ENCODE measurements around the gene ADAM15. TPM values are rescaled to one million over a fixed set of nuclear protein-coding genes. Genes with fewer than 3 reads are reported as not detected.
A peak's percentile ranks its signal among the peaks of the same experiment; 100 is the strongest.

The ADAM15 gene
- total RNA-seq, 1 donor from 2014 or later, result 382 TPM

DNA sequence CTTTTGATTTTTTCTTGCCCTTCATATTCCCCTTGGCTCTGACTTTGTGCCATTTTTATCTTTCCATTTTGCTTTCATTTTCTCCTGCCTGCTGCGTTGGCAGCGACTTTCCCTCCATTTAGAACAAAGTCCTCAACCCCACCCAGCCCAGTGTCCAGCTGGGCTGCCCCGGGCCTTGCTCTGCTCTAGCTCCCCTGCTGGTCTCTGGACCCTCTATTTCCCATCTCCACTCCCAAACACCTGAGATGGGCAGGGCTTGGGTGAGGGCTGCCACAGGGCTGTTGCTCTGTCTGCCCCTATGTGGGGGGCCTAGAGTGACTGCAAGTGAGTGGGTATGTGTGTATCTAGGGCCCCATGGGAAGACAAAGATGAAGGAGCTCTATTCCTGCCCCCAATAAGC is 7.3 kb upstream of the ADAM15 start:
- H3K36me3 Mint-ChIP-seq (ENCODE audit: low read depth, unreplicated experiment), result peaks cover 3% of the 10 kb centered on the region
- no peaks in the 10 kb centered on the region for H3K9me3 Mint-ChIP-seq (ENCODE audit: unreplicated experiment)
- H3K4me3 Mint-ChIP-seq (ENCODE audit: unreplicated experiment), result peak overlapping the region; percentile 42
- peaks cover 51% of the 10 kb centered on the region for H3K4me1 Mint-ChIP-seq (ENCODE audit: unreplicated experiment)
- H3K27ac Mint-ChIP-seq (ENCODE audit: unreplicated experiment), result peak overlapping the region; percentile 93
- no peak for DNase-seq (ENCODE audit: low spot score)
- TF ChIP-seq, protein P1, sequence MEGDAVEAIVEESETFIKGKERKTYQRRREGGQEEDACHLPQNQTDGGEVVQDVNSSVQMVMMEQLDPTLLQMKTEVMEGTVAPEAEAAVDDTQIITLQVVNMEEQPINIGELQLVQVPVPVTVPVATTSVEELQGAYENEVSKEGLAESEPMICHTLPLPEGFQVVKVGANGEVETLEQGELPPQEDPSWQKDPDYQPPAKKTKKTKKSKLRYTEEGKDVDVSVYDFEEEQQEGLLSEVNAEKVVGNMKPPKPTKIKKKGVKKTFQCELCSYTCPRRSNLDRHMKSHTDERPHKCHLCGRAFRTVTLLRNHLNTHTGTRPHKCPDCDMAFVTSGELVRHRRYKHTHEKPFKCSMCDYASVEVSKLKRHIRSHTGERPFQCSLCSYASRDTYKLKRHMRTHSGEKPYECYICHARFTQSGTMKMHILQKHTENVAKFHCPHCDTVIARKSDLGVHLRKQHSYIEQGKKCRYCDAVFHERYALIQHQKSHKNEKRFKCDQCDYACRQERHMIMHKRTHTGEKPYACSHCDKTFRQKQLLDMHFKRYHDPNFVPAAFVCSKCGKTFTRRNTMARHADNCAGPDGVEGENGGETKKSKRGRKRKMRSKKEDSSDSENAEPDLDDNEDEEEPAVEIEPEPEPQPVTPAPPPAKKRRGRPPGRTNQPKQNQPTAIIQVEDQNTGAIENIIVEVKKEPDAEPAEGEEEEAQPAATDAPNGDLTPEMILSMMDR (IDR thresholded peaks at IDR 0.05; ENCODE audit: unreplicated experiment), result no peak
- peaks cover 12% of the 10 kb centered on the region for H3K27me3 Mint-ChIP-seq (ENCODE audit: unreplicated experiment)

- H3K4me3 Mint-ChIP-seq (ENCODE audit: unreplicated experiment), result peak overlapping the region; percentile 47
- peaks cover 51% of the 10 kb centered on the region for H3K4me1 Mint-ChIP-seq (ENCODE audit: unreplicated experiment)
- peaks cover 7% of the 10 kb centered on the region for H3K36me3 Mint-ChIP-seq (ENCODE audit: low read depth, unreplicated experiment)
- no peaks in the 10 kb centered on the region for H3K9me3 Mint-ChIP-seq (ENCODE audit: unreplicated experiment)
- TF ChIP-seq, protein P1 (IDR thresholded peaks at IDR 0.05; ENCODE audit: unreplicated experiment), result no peak
- no peak for DNase-seq (ENCODE audit: low spot score)
- peak overlapping the region; percentile 93 for H3K27ac Mint-ChIP-seq (ENCODE audit: unreplicated experiment)
- H3K27me3 Mint-ChIP-seq (ENCODE audit: unreplicated experiment), result peaks cover 17% of the 10 kb centered on the region
Measured at GRCh38 chr1:155044365-155044764, 6.8 kb upstream of the ADAM15 start.

GRCh38 chr1:155044812-155045657 is 6.1 kb upstream of the ADAM15 start:
- H3K9me3 Mint-ChIP-seq (ENCODE audit: unreplicated experiment), result no peaks in the 10 kb centered on the region
- peaks cover 17% of the 10 kb centered on the region for H3K27me3 Mint-ChIP-seq (ENCODE audit: unreplicated experiment)
- TF ChIP-seq, protein P1 (IDR thresholded peaks at IDR 0.05; ENCODE audit: unreplicated experiment), result peak; percentile 29
- peak overlapping the region; percentile 93 for H3K27ac Mint-ChIP-seq (ENCODE audit: unreplicated experiment)
- H3K36me3 Mint-ChIP-seq (ENCODE audit: low read depth, unreplicated experiment), result peaks cover 12% of the 10 kb centered on the region
- DNase-seq (ENCODE audit: low spot score), result peak; percentile 78
- H3K4me3 Mint-ChIP-seq (ENCODE audit: unreplicated experiment), result peak overlapping the region; percentile 43
- peaks cover 57% of the 10 kb centered on the region for H3K4me1 Mint-ChIP-seq (ENCODE audit: unreplicated experiment)

DNA sequence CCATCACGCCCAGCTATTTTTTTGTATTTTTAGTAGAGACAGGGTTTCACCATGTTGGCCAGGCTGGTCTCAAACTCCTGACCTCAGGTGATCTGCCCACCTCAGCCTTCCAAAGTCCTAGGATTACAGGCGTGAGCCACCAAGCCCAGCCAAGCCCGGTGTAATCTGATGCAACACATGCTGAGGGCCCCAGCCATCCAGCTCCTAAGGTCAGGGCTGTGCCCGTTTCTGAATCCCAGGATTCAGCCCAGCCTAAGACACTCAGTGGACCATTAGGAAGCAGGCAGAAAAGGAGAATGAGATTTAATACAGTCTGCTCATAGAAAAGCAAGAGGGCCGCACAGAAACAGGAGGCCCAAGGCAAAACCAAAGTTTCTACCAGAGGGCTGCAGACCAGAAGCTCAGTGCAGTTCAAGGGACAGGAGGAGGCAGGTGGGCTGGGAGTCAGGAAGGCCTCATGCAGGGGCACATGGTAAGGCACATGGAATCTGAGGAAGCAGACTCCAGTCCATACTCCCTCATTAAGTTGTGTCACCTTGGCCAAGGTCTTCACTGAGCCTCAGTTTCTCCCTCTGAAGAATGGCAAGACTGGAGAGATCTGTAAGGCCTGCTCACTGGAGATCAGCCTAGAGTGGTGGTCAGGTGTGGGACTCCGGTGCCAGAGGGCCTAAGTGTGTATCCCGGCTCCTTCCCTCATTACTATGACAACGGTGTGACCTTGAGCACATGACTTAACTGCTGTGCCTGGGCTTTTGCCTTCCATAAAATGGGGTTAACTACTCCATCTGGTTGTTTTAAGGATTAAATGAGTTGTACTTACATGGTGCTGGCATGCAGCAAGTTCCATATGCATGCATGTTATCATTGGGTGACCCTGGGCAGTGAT is 2.4 kb upstream of the ADAM15 start:
- H3K36me3 Mint-ChIP-seq (ENCODE audit: low read depth, unreplicated experiment), result peaks cover 17% of the 10 kb centered on the region
- H3K4me3 Mint-ChIP-seq (ENCODE audit: unreplicated experiment), result no peak overlapping the region
- H3K4me1 Mint-ChIP-seq (ENCODE audit: unreplicated experiment), result peaks cover 70% of the 10 kb centered on the region
- peaks cover 20% of the 10 kb centered on the region for H3K27me3 Mint-ChIP-seq (ENCODE audit: unreplicated experiment)
- H3K9me3 Mint-ChIP-seq (ENCODE audit: unreplicated experiment), result no peaks in the 10 kb centered on the region
- TF ChIP-seq, protein P1 (IDR thresholded peaks at IDR 0.05; ENCODE audit: unreplicated experiment), result no peak
- no peak for DNase-seq (ENCODE audit: low spot score)
- peak overlapping the region; percentile 96 for H3K27ac Mint-ChIP-seq (ENCODE audit: unreplicated experiment)
